ENCODE data around the gene ASTN1. TPM values are rescaled to one million over a fixed set of nuclear protein-coding genes. Genes with fewer than 3 reads are reported as not detected.

Gene ASTN1
- total RNA-seq, 1 donor from 2014 or later, result 7.7 TPM

DNA sequence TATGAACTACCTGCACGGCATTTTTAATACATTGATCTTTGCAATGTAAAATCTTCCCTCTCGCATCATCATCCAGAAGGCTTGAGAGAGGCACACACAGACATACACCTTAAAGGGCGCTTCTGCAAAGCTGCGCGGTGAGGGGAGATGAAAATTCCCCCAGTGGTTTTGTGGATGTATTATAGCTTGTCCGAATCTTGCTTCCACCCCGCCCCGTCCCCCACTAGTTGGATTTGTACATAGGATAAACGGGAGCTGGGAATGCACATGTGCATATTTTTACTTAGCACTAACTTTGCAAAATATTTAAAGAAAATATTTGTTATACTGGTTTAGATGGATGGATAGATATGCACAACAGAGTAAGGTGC lies 542 bp upstream of the ASTN1 start:
- Mint-ChIP-seq H3K27me3 (ENCODE audit: unreplicated experiment) (peaks cover 9% of the 10 kb centered on the region), H3K4me1 (ENCODE audit: low read depth, unreplicated experiment) (no peaks in the 10 kb centered on the region), H3K36me3 (ENCODE audit: unreplicated experiment) (peaks cover 5% of the 10 kb centered on the region), H3K27ac (ENCODE audit: unreplicated experiment) (no peak overlapping the region), H3K9me3 (ENCODE audit: unreplicated experiment) (no peaks in the 10 kb centered on the region), H3K4me3 (ENCODE audit: unreplicated experiment) (peak overlapping the region; percentile 95)
- TF ChIP-seq, protein P1, sequence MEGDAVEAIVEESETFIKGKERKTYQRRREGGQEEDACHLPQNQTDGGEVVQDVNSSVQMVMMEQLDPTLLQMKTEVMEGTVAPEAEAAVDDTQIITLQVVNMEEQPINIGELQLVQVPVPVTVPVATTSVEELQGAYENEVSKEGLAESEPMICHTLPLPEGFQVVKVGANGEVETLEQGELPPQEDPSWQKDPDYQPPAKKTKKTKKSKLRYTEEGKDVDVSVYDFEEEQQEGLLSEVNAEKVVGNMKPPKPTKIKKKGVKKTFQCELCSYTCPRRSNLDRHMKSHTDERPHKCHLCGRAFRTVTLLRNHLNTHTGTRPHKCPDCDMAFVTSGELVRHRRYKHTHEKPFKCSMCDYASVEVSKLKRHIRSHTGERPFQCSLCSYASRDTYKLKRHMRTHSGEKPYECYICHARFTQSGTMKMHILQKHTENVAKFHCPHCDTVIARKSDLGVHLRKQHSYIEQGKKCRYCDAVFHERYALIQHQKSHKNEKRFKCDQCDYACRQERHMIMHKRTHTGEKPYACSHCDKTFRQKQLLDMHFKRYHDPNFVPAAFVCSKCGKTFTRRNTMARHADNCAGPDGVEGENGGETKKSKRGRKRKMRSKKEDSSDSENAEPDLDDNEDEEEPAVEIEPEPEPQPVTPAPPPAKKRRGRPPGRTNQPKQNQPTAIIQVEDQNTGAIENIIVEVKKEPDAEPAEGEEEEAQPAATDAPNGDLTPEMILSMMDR (IDR thresholded peaks at IDR 0.05; ENCODE audit: partially characterized antibody, unreplicated experiment), result no peak
- no peak for DNase-seq

DNA sequence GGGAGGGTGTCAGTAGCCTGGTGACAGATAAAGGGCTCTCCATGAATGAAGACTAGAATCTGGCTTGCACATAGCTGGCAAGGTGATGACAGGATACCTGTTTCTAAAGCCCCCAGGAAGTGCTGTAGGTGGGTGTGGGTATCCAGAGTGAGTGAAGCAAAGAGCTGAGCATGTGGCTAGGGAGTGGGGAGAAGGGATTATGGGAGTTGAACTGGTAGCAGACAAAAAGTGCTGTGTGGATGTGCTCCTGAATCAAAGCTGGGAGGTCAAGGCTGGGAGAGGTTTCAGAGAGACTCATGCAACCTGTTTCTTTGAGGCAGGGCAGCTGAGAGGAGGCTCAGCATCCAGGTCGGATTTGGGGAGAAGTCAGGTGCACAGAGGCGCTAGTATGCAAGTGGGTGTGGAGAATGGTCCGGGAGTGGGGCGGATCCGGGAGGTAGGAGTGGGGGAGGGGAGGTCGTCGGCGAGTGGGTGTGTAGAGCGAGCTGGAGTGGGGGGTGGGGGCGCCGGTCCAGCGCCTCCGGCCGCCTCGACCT lies 600 bp downstream of the ASTN1 start:
- TF ChIP-seq, protein P1 (IDR thresholded peaks at IDR 0.05; ENCODE audit: partially characterized antibody, unreplicated experiment), result no peak
- Mint-ChIP-seq H3K4me1 (ENCODE audit: low read depth, unreplicated experiment) (no peaks in the 10 kb centered on the region), H3K27ac (ENCODE audit: unreplicated experiment) (peak overlapping the region; percentile 49), H3K9me3 (ENCODE audit: unreplicated experiment) (no peaks in the 10 kb centered on the region), H3K27me3 (ENCODE audit: unreplicated experiment) (peaks cover 9% of the 10 kb centered on the region), H3K36me3 (ENCODE audit: unreplicated experiment) (peaks cover 5% of the 10 kb centered on the region), H3K4me3 (ENCODE audit: unreplicated experiment) (peak overlapping the region; percentile 95)
- no peak for DNase-seq

DNA sequence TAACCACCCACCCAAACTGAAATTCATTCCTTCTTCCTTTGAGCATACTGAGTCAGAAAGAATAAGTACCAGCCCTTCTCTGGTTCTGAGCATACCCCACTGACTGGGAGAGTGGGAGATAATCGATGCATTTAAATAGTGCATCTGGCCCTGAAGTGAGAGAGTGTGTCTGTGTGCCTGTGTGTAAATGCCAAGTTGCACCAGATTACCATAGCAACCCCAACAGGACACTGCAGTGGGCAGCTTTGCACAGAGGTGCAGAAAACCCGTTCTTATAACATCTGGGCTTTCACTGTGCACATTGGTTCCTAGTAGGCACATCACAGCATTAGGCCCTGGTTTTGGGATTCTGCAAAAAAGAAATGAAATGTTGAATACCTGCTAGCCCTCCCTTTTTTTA lies 2.3 kb downstream of the ASTN1 start:
- H3K27ac Mint-ChIP-seq (ENCODE audit: unreplicated experiment), result no peak overlapping the region
- no peak for DNase-seq
- H3K9me3 Mint-ChIP-seq (ENCODE audit: unreplicated experiment), result no peaks in the 10 kb centered on the region
- no peak overlapping the region for H3K4me3 Mint-ChIP-seq (ENCODE audit: unreplicated experiment)
- peaks cover 9% of the 10 kb centered on the region for H3K27me3 Mint-ChIP-seq (ENCODE audit: unreplicated experiment)
- TF ChIP-seq, protein P1 (IDR thresholded peaks at IDR 0.05; ENCODE audit: partially characterized antibody, unreplicated experiment), result no peak
- no peaks in the 10 kb centered on the region for H3K4me1 Mint-ChIP-seq (ENCODE audit: low read depth, unreplicated experiment)
- peaks cover 5% of the 10 kb centered on the region for H3K36me3 Mint-ChIP-seq (ENCODE audit: unreplicated experiment)

GRCh38 chr1:177146499-177146898 lies 18.0 kb downstream of the ASTN1 start:
- TF ChIP-seq, protein P1 (IDR thresholded peaks at IDR 0.05; ENCODE audit: partially characterized antibody, unreplicated experiment), result no peak
- H3K36me3 Mint-ChIP-seq (ENCODE audit: unreplicated experiment), result no peaks in the 10 kb centered on the region
- H3K27me3 Mint-ChIP-seq (ENCODE audit: unreplicated experiment), result no peaks in the 10 kb centered on the region
- no peak for DNase-seq
- H3K9me3 Mint-ChIP-seq (ENCODE audit: unreplicated experiment), result peaks cover 3% of the 10 kb centered on the region
- no peak overlapping the region for H3K27ac Mint-ChIP-seq (ENCODE audit: unreplicated experiment)
- no peak overlapping the region for H3K4me3 Mint-ChIP-seq (ENCODE audit: unreplicated experiment)
- H3K4me1 Mint-ChIP-seq (ENCODE audit: low read depth, unreplicated experiment), result peaks cover 13% of the 10 kb centered on the region

GRCh38 chr1:177145106-177146070 lies 19.1 kb downstream of the ASTN1 start:
- no peak overlapping the region for H3K4me3 Mint-ChIP-seq (ENCODE audit: unreplicated experiment)
- DNase-seq, result no peak
- no peaks in the 10 kb centered on the region for H3K36me3 Mint-ChIP-seq (ENCODE audit: unreplicated experiment)
- peaks cover 3% of the 10 kb centered on the region for H3K9me3 Mint-ChIP-seq (ENCODE audit: unreplicated experiment)
- H3K4me1 Mint-ChIP-seq (ENCODE audit: low read depth, unreplicated experiment), result peaks cover 13% of the 10 kb centered on the region
- TF ChIP-seq, protein P1 (IDR thresholded peaks at IDR 0.05; ENCODE audit: partially characterized antibody, unreplicated experiment), result no peak
- no peak overlapping the region for H3K27ac Mint-ChIP-seq (ENCODE audit: unreplicated experiment)
- no peaks in the 10 kb centered on the region for H3K27me3 Mint-ChIP-seq (ENCODE audit: unreplicated experiment)

Data from glutamatergic neuron (in vitro differentiated cells).